AG09319 (cell line): ENCODE data around the gene SPTBN4.

Experiments used
- DNase-seq: peaks from one replicate; pipeline ENCODE4 v3.0.0-alpha.2; 2010; ENCODE audit warnings: low read depth; ENCODE audit errors: extremely low read depth
- CTCF ChIP-seq: IDR thresholded peaks from 2 replicates; pipeline ENCODE4 v1.5.1; 2011; ENCODE audit warnings: low read depth, mild to moderate bottlenecking, inconsistent platforms, low read length, moderate library complexity

SPTBN4 gene

GRCh38 chr19:40583283-40583682 is 116.5 kb downstream of the SPTBN4 start:
- no peak for TF ChIP-seq CTCF
- no peak for DNase-seq

GRCh38 chr19:40584007-40584406 is 117.2 kb downstream of the SPTBN4 start:
- no peak for DNase-seq
- TF ChIP-seq CTCF = no peak; the same call in 1 of the 2 replicates

GRCh38 chr19:40585241-40585981 is 118.6 kb downstream of the SPTBN4 start:
- no peak for DNase-seq
- no peak for TF ChIP-seq CTCF

- TF ChIP-seq CTCF = no peak
- no peak for DNase-seq
Observed at GRCh38 chr19:40585982-40586422, 119.2 kb downstream of the SPTBN4 start.

GRCh38 chr19:40586611-40587010 is 119.8 kb downstream of the SPTBN4 start:
- no peak for TF ChIP-seq CTCF
- DNase-seq = no peak

GRCh38 chr19:40588110-40588854 is 121.5 kb downstream of the SPTBN4 start:
- DNase-seq = no peak
- TF ChIP-seq CTCF = no peak

- DNase-seq = no peak
- TF ChIP-seq CTCF = no peak
Observed at GRCh38 chr19:40588926-40589569, 122.2 kb downstream of the SPTBN4 start.
